Measurements from ENCODE around the gene CSPG4. TPM values are rescaled to one million over a fixed set of nuclear protein-coding genes. Genes with fewer than 3 reads are reported as not detected.
A peak's percentile ranks its signal among the peaks of the same experiment; 100 is the strongest.

CSPG4 gene
- polyA plus RNA-seq, 1 donor (not counting 4 experiments of a cell fraction or from before 2014, with no cell fraction given), result 0.67 TPM

DNA sequence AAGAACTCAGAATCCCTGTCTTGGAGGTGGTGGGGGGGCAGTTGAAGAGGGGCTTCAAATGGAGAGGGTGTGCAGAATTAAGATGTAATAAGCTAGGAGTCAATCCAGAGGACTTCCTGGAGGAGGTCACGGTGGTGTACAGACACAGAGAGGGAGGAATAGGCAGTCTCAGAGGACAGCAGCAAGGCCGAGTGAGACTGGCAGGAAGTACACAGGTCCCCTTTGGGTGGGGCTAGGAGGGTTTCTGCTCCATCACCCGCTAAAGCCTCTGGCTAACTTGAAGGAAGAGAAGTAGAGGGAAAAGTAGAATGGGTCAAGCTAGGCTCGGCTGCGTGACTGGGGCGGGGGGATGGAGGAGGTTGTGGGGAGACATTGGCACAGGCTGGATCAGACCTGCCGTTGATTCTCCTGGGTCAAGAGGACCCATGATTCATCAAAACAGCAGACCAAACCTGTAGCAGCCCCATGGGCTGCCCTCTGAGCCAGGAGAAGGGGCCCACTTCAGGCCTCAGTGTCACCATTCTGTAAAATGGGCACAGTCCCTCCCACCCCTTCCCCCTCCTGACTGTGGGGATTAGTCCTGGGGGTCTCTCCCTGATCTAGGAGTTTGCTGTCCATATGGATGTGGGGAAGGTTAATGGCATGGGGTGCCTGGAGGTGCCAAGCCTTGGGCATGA, 16.9 kb downstream of the CSPG4 start:
- H3K27ac ChIP-seq (ENCODE audit: control insufficient read depth, insufficient read depth, low read length), result peak overlapping the region; percentile 88
- H3K27me3 ChIP-seq (ENCODE audit: control insufficient read depth, extremely low read depth, insufficient read depth, low read length), result no peaks in the 10 kb centered on the region
- no peaks in the 10 kb centered on the region for H3K9me1 ChIP-seq (ENCODE audit: control insufficient read depth, extremely low read depth, insufficient read depth, low read length)
- peak overlapping the region; percentile 67 for H3K4me2 ChIP-seq (ENCODE audit: control insufficient read depth, extremely low read depth, insufficient read depth, low read depth, low read length)
- H4K20me1 ChIP-seq (ENCODE audit: control insufficient read depth, extremely low read depth, insufficient read depth, low read length), result no peaks in the 10 kb centered on the region
- peaks cover 64% of the 10 kb centered on the region for H3K4me1 ChIP-seq (ENCODE audit: control insufficient read depth, extremely low read depth, insufficient read depth, low read length)
- no peak overlapping the region for H2AFZ ChIP-seq (ENCODE audit: control insufficient read depth, low read length)
- H3K79me2 ChIP-seq (ENCODE audit: control insufficient read depth, insufficient read depth, low read length), result no peaks in the 10 kb centered on the region
- dilution Hi-C loops (cut with MboI; ENCODE audit: extremely low pct_ligation_motif_present, low sequenced_read_pairs), result no loop called here
- H3K36me3 ChIP-seq (ENCODE audit: control insufficient read depth in 2 of 2, extremely low read depth in 1 of 2, insufficient read depth in 2 of 2, low read length in 2 of 2), result no peaks in the 10 kb centered on the region
- DNase-seq (ENCODE audit: low read depth, low spot score), result no peak
- no peak for FAIRE-seq
- TF ChIP-seq, protein P1, sequence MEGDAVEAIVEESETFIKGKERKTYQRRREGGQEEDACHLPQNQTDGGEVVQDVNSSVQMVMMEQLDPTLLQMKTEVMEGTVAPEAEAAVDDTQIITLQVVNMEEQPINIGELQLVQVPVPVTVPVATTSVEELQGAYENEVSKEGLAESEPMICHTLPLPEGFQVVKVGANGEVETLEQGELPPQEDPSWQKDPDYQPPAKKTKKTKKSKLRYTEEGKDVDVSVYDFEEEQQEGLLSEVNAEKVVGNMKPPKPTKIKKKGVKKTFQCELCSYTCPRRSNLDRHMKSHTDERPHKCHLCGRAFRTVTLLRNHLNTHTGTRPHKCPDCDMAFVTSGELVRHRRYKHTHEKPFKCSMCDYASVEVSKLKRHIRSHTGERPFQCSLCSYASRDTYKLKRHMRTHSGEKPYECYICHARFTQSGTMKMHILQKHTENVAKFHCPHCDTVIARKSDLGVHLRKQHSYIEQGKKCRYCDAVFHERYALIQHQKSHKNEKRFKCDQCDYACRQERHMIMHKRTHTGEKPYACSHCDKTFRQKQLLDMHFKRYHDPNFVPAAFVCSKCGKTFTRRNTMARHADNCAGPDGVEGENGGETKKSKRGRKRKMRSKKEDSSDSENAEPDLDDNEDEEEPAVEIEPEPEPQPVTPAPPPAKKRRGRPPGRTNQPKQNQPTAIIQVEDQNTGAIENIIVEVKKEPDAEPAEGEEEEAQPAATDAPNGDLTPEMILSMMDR (optimal IDR thresholded peaks at IDR 0.05 in 1 of 3, IDR thresholded peaks at IDR 0.05 in 1 of 3, conservative IDR thresholded peaks at IDR 0.05 in 1 of 3; ENCODE audit: extremely low read depth in 1 of 3, insufficient read depth in 2 of 3, low read length in 3 of 3), result no peak
- TF ChIP-seq EZH2 (IDR thresholded peaks at IDR 0.05; ENCODE audit: low read length), result no peak
- H3K9me3 ChIP-seq (ENCODE audit: control insufficient read depth, low read depth, low read length), result no peaks in the 10 kb centered on the region
- peak overlapping the region in 1 of 3 experiments; percentile 20 for H3K4me3 ChIP-seq (ENCODE audit: control insufficient read depth in 2 of 3, extremely low read depth in 1 of 3, insufficient read depth in 2 of 3, low read depth in 1 of 3, low read length in 3 of 3)
- H3K9ac ChIP-seq (ENCODE audit: control insufficient read depth, extremely low read depth, insufficient read depth, low read length), result peak overlapping the region; percentile 66

DNA sequence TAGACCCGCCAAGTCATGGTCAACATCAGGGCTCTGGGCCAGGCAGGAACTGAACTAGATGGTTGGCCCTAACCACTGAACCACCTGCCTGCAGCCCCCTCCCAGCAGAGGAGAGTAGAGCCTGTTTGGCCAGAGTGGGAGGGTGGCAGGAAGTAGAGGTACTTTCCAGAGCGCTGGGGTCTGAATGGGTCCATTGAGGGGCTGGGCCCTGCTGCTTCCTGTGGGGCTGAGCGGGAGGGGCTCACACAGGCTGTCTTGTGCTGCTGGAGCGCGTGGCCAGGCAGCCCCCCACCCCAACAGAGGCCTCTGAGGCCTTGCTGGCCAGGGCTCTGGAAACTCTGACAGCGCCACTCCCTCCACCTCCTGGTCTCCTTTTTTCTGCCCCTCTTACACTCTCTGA, 17.4 kb downstream of the CSPG4 start:
- peaks cover 59% of the 10 kb centered on the region for H3K4me1 ChIP-seq (ENCODE audit: control insufficient read depth, extremely low read depth, insufficient read depth, low read length)
- H3K4me3 ChIP-seq (ENCODE audit: control insufficient read depth in 2 of 3, extremely low read depth in 1 of 3, insufficient read depth in 2 of 3, low read depth in 1 of 3, low read length in 3 of 3), result no peak overlapping the region
- DNase-seq (ENCODE audit: low read depth, low spot score), result no peak
- no peaks in the 10 kb centered on the region for H4K20me1 ChIP-seq (ENCODE audit: control insufficient read depth, extremely low read depth, insufficient read depth, low read length)
- H3K9me1 ChIP-seq (ENCODE audit: control insufficient read depth, extremely low read depth, insufficient read depth, low read length), result no peaks in the 10 kb centered on the region
- H3K79me2 ChIP-seq (ENCODE audit: control insufficient read depth, insufficient read depth, low read length), result no peaks in the 10 kb centered on the region
- H3K4me2 ChIP-seq (ENCODE audit: control insufficient read depth, extremely low read depth, insufficient read depth, low read depth, low read length), result peak overlapping the region; percentile 45
- no peak overlapping the region for H2AFZ ChIP-seq (ENCODE audit: control insufficient read depth, low read length)
- H3K9me3 ChIP-seq (ENCODE audit: control insufficient read depth, low read depth, low read length), result no peaks in the 10 kb centered on the region
- H3K27ac ChIP-seq (ENCODE audit: control insufficient read depth, insufficient read depth, low read length), result peak overlapping the region; percentile 88
- dilution Hi-C loops (cut with MboI; ENCODE audit: extremely low pct_ligation_motif_present, low sequenced_read_pairs), result no loop called here
- H3K9ac ChIP-seq (ENCODE audit: control insufficient read depth, extremely low read depth, insufficient read depth, low read length), result peak overlapping the region; percentile 52
- H3K36me3 ChIP-seq (ENCODE audit: control insufficient read depth in 2 of 2, extremely low read depth in 1 of 2, insufficient read depth in 2 of 2, low read length in 2 of 2), result no peaks in the 10 kb centered on the region
- no peaks in the 10 kb centered on the region for H3K27me3 ChIP-seq (ENCODE audit: control insufficient read depth, extremely low read depth, insufficient read depth, low read length)
- TF ChIP-seq EZH2 (IDR thresholded peaks at IDR 0.05; ENCODE audit: low read length), result no peak
- TF ChIP-seq, protein P1 (optimal IDR thresholded peaks at IDR 0.05 in 1 of 3, IDR thresholded peaks at IDR 0.05 in 1 of 3, conservative IDR thresholded peaks at IDR 0.05 in 1 of 3; ENCODE audit: extremely low read depth in 1 of 3, insufficient read depth in 2 of 3, low read length in 3 of 3), result no peak
- FAIRE-seq, result no peak
